HG03571 (cell line): ENCODE data around the gene ZNF431.
"Not testable (repeated sequence)": the region's sequence is repeated elsewhere in the genome, so short reads cannot be mapped to it uniquely, and the experiment has no call there.

Experiments used
- ATAC-seq: cut with Tn5 transposase; IDR thresholded peaks from one replicate; pipeline ENCODE4 v1.9.1; 2021; ENCODE audit not compliant: unreplicated experiment

ZNF431 gene

DNA sequence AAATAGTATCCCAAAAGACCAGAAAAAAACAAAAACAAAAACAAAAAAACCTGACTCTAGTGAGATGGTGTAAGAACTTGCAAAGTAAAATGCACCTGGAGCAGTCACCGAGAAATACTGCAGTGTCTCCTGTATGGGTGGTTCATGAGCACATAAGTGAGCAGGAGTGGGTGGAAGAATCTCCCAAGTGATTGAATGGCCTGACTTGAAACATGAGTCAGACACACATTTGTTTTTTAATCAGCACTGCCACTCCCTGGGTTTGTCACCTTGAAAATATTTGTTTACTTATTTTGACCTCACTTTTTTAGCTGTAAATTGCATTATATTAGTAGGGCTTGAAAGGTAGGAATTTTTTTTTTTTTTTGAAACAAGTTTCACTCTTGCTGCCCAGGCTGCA lies 2.0 kb downstream of the ZNF431 start:
- ATAC-seq = no peak

DNA sequence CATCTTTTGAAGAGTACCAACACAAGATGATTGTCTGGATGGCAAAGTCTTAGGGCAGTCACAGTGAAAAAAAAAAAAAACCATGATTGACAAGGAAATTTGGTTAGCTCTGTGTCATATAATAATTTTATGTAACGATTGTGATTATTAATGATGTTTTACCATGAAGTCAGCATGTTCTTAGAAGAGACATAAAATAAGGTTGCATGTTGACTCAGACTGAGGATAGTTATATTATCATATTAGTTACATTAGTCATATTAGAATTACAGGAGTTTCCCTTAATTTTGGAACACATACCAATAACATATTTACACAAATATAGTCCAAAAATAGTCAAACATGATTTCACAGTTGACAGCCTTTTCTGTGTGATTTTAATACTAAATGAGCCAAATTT lies 5.7 kb downstream of the ZNF431 start:
- ATAC-seq = no peak

DNA sequence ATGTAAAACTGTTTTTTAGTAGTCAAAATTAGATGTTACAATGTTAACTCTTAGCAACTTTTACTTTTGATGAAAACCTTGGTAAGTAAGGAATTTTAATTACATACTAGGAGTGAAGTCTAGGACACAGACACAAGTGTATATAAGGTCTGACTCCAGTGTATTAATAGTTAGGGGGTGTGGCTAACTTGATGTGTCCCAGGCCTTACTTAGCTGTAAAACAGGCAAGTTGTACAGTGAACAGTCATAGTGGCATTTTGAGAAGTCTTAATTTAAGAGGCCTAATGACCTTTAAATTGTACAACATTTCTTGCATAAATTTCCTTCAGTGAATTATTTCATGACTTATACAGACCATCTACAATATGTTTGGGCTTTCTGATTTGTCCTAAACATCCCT lies 6.8 kb downstream of the ZNF431 start:
- ATAC-seq = no peak

DNA sequence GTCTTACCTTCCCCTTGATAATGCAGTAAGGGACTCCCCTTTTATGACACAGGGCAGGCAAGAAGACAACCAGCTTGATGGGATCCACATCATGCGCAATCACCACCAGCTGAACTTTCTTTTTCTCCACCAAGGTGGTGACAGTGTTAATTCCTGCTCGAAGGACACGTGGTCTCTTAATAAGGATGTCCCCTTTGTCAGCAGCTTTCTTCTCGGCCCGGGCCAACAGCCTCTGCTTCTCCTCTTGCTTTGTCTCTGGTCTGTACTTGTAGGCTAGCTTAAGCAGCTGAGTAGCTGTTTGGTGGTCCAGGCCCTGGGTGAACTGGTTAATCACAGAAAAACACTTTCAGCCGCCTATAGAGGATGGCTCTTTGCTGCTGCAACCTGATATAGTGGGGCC lies 8.0 kb downstream of the ZNF431 start:
- ATAC-seq = no peak

DNA sequence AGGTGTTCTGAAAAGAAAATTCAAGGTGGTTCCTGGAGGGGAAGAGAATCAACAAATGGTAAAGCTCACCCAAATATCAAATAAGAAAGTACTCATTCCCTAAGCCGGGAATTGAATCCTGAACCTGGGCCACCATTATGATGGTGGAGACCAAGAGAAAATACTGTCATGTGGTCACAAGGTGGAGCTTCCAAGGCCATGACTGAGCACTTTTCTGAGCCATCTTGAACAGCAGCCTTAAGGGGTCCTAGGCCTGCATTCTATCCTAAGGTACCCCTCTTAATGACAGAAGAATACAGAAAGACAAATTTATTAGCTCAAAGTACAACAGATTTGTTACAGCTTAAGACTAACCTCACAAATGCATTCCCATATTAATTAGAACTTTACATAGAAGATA lies 9.6 kb downstream of the ZNF431 start:
- no peak for ATAC-seq

DNA sequence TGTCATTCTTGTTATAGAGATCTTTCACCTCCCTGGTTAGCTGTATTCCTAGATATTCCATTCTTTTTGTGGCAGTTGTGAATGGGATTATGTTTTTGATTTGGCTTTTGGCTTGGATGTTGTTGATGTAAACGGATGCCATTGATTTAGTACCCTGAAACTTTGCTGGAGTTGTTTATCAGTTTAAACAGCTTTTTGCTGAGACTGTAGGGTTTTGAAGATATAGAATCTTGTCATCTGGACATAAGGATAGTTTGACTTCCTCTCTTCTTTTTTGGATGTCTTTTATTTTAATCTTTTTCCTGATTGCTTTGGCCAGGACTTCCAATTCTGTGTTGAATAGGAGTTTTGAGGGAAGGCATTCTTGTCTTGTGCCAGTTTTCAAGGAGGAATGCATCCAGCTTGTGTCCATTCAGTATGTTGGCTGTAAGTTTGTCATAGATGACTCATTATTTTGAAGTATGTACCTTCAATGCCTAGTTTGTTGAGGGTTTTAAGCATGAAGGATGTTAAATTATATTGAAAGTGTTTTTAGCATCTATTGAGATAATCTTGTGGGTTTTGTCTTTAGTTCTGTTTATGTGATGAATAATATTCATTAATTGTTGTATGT lies 16.8 kb downstream of the ZNF431 start:
- ATAC-seq = no peak

DNA sequence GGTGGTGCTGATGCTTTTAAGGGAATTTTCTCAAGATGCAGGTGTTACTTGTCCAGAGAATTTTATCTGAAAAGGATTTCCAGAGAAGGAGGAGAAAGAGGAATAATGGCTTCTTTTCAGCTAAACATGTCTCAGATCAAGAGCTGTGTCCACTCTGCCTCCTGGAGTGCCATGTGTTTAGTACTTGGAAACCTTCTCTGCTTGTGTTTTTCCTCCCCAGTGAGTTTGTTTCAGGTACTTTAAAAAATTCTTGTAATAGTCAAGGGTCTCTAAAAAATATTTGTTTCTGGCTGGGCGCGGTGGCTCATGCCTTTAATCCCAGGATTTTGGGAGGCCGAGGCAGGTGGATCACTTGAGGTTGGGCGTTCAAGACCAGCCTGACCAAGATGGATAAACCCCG lies 22.7 kb downstream of the ZNF431 start:
- no peak for ATAC-seq

DNA sequence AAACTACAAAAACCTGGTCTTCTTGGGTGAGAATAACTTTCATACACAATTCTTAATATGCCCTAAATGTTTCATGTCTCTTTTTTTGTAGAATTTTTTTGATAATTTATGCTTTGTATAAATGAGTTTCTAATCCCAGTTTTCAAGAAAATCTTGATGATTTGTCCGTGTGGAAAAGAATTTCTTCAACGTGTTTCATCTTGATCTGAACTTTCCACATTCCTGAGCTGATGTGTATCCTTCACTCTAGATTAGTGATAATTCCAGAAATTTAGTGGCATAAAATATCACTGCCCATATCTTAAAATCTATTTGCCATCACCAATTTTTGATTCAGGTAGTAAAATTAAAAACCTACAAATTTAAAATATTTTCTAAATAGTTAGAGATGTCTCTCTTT lies 24.6 kb downstream of the ZNF431 start:
- no peak for ATAC-seq

DNA sequence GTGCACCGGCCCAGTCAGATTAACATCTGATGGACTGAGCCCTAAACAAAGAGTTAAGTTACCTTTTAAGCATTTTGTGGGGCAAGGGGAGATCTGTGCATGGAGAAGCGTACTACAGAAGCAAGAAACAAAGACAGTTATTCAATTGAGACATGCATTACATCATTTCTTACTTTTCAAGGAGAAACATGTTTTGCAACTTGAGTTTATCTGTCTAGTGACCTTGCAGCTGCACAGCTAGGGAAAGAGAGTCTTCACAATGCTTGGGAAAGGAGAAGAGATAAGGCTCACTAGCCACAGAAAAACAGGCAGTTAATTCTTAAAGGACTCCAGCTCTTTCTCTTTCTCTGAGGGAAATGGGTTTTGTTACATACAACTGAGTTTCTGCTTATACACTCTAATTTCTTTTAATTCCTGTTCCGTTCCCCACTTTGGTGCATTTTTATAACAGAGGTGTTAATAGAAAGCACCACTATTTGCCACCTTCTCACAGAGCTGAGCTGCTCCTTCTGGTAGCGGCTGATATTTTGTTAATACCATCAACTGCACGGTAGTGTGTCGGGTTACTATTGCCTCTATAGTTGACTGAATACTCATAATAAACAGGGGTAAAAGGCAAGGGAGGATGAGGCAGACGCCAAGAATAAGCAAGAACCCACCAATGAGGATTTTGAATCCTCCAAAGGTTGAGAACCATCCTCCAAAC lies 55.9 kb downstream of the ZNF431 start:
- ATAC-seq = no peak

DNA sequence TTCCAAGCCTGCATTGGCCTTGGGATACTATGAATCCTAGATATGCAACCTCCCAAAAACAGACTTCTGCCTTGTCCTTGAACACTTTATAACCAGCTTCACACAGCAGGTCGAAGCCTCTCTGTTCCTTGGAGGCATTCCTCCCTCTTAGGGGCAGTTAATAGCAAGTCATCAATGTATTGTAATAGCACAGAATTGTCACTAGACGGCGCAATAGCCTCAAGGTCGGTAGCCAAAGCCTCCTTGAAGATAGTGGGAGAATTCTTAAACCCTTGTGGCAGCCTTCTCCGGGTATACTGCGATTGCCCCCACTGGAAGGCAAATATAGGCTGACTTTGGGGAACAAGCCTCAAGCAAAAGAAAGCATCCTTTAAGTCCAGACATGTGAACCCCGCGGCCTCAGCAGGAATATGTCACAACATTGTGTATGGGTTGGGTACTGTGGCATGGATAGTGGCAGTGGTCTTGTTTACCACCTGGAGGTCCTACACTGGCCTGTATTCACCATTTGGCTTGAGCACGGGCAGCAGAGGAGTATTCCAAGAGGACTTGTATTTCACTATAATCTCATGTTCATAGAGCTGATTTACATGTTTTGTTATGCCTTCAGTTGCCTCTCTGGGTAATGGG lies 61.1 kb downstream of the ZNF431 start:
- no peak for ATAC-seq

DNA sequence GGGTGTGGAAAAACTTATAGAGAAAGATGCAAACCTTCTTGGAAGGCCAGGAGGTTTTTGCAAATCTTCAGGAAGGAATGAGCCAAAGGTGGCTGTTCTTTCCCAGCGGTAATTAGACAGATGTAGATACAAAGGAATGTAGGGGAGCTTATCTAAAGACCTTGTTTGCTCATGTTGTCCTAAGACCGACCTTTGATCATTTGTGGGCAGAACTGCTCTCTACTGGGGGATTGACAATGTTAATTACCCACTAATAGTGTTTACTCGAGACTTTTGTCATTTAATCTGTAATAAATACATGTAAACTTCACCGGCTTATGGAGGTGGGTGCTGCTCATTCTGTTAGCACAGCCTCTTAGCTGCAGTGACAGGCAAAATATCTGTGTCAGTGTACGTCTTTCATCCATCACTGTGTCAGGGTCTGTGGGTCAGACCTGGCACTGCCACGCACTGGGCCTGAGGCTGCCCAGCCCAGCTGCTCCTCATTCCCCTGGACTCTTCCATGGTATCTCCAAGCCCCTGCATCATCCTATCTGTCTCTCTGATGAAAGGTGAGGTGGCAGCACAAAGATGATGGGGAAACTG lies 68.3 kb downstream of the ZNF431 start:
- ATAC-seq = no peak

DNA sequence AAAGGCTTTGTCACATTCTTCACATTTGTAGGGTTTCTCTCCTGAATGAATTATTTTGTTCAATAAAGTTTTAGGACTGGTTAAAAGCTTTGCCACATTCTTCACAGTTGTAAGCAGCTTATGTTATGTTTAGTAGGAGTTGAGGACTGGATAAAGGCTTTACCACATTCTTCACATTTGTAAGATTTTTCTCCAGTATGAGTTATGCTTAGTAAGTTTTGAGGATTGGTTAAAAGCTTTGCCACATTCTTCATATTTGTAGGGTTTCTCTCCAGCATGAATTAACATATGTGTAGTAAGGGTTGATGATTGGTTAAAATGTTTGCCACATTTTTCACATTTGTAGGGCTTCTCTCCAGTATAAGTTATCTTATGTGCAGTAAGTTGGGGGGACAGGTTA lies 79.9 kb downstream of the ZNF431 start:
- ATAC-seq = no peak

DNA sequence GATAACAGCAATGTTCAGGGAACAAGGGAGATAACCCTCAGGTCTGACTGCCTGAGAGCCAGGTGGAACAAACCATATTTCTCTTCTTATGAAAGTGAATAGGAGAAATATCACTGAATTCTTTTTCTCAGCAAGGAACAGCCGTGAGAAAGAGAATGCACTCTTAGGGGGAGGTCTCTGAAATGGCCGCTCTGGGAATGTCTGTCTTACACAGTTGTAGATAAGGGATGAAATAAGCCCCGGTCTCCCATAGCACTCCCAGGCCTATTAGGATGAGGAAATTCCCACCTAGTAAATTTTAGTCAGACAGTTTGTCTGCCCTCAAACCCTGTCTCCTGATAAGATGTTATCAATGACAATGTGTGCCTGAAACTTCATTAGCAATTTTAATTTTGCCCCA lies 88.1 kb downstream of the ZNF431 start:
- not testable (repeated sequence) for ATAC-seq

DNA sequence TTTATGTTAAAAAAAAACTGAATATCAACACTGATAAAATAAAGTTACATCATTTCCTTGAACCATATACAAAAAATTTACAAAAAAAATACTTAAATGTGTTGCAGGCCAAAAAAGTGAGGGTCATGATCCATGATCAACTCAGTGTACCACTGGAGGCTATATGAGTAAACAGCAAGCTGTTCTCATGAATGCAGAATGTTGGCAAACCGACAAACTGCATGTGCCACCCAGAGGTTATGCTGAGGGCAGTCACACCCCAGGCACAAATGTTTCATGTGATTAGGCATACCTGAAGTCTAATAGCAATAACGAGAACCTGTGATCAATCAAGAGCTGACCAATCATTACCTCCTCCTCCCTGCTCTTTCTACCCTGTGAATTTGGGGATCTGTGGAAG lies 91.9 kb downstream of the ZNF431 start:
- no peak for ATAC-seq

DNA sequence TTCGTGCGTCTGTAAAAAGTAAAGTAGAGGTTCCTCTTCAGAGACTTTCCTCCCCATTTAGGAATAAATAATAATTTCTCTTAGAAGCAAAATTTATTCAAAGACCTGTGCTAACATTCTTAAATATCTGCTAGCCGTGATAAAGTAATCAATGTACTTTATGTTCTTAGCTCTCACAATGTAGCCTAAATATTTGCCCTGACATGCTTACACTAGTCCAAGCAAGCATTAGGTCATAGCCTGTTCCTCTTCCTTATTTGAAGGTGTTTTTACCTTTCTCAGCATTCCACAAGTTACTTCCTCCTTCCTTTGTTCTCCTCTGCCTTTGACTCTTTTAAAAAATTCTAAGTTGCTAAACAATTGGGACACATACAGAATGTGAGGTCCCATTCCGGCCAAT lies 94.9 kb downstream of the ZNF431 start:
- not testable (repeated sequence) for ATAC-seq

DNA sequence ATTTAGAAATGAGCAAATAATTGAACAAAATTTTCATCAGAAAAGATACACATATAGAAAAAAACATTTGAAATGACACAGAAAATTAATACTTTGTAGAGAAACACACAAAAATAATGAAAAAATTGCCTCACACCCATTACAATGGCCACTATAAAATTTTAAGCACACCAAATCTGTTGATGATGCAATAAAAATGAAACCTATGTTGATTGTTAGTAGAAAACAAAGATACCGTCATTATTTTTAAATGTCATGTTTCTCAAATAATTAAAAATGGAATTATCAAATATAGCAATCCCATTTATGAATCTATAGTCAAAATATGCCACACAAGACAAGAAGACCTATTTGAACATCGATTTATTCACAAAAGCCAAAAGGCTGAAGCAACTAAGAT lies 96.8 kb downstream of the ZNF431 start:
- ATAC-seq = no peak
